Loucy (cell line): Measurements from ENCODE around the gene TMEM269.

ENCODE experiments used
- CTCF ChIP-seq: fragments of 200-600 bp; sonication (generic); conservative IDR thresholded peaks from 2 replicates; pipeline ENCODE4 v1.5.1; 2014; ENCODE audit warnings: mild to moderate bottlenecking, antibody characterized with exemption, low read length
- EZH2phosphoT487 ChIP-seq: fragments of 200-600 bp; IDR thresholded peaks from 2 replicates; pipeline ENCODE4 v1.6.1; 2018; ENCODE audit warnings: antibody characterized with exemption, mild to moderate bottlenecking, moderate library complexity, borderline replicate concordance

- peak; percentile 92 for TF ChIP-seq CTCF
- TF ChIP-seq EZH2phosphoT487, result no peak
Measured at GRCh38 chr1:42777852-42778251, 6.9 kb upstream of the TMEM269 start.
